GM18858 (cell line): ENCODE results near the gene AKR1C8.
"Not testable (repeated sequence)": the region's sequence is repeated elsewhere in the genome, so short reads cannot be mapped to it uniquely, and the experiment has no call there.

ENCODE experiments used
- ATAC-seq: cut with Tn5 transposase; IDR thresholded peaks from one replicate; pipeline ENCODE4 v1.9.1; 2021; ENCODE audit not compliant: unreplicated experiment

Gene AKR1C8

DNA sequence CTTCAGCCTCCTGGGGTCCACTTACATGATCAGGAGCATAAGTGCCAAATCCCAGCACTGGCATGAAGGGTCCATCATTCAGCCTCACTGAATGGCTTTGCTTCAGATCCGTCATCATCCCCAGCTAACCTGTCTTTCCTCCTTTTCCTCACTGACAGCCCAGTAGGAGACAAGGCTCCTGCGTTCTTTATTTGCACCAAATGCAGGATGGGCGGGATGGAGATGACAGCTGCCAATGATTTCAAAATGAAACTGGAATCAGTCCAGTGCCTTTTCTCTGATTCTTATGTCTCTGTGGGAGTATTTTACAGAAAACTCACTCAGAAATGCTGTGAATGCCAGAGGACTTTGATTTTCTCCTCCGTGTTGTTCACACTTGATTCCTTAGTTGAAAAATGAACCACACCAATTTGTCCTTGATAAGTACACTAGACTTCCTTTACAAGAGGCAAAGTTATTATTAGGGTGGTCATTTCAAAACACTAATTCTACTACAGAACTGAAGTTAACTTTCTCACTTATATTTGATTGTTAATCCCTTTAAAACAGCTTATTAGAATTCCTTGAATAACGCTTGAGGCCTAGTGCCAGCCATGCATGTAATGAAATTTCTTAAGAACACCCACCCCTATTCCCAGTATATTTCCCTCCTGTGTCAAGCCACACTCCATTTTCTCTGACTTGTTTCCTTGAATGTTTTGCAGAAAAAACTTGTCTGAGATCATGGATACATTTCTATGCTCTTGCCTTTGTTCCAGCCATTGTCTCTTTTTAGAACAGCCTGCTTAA is at the start of gene AKR1C8:
Gene AKR1C8, minus strand, starts transcription at position 164 of the 789 bp plus-strand sequence. Its CDS starts 46 bp downstream, at position 118.
- ATAC-seq: no peak

DNA sequence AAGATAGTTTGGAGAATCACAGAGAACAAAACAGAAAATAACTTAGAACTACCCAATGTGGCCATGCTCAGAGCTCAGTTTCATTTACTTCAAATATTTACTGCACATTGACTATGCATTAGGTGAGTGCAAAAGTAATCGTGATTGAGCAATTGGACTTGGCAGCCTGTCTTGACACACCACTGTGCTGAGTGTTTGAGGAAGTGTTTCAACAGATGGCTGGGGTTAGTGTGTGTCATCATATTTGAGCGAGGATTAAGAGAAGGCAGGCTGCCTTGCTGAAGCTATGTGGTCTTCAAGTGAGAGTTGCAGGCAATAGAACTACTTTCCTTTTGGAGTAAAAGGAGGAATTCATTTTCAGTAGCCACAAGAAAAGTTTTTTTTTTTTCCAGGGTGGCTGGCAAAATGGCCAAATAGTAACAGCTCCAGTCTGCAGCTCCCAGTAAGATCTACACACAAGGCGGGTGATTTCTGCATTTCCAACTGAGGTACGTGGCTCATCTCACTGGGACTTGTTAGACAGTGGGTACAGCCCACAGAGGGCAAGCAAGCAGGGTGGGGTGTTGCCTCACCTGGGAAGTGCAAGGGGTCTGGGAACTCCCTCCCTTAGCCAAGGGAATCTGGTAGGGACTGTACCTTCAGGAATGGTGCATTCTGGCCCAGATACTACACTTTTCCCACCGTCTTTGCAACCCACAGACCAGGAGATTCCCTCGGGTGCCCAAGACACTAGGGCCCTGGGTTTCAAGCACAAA is 49.3 kb upstream of the AKR1C8 start:
- no peak for ATAC-seq

DNA sequence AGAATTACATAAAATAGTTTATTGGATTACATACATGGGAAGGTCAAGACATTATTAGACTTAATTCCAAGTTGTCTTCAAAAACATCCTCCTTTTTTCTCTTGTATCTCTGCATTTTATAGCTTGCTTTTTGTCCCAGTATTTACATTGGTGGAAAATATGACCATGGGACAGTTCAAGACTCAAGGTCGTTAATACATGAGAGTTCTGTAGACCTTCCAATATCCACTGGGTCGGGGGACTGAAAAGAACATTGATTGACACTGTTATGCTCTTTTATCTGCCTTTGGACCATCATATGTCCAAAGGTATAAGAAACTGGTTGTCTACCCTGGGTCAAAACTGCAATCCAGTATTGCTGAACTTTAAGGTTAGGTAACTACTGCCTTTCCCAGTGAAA is 48.4 kb upstream of the AKR1C8 start:
- ATAC-seq: no peak

DNA sequence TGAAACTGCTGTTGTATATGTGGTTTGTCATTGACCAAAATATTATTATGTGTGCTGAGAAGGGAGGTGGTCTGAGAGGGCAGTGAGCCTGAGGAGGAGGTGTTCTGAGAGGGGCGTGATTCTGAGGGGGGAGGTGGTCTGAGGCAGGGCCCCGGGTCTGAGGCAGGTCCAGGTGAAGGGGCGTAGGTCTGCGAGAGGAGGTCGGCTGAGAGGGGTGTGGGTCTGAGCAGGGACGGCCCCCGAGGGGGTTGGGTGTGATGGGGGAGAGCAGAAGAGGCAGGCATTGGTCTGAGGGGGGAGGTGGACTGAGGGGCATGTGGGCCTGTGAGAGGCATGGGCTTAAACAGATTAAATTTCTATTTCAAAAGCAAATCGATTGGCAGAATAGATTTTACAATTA is 44.1 kb upstream of the AKR1C8 start:
- ATAC-seq: no peak

- not testable (repeated sequence) for ATAC-seq
Observed at GRCh38 chr10:5222942-5223341, 38.0 kb upstream of the AKR1C8 start.

- no peak for ATAC-seq
Observed at GRCh38 chr10:5219262-5219661, 34.3 kb upstream of the AKR1C8 start.

- no peak for ATAC-seq
Observed at GRCh38 chr10:5216801-5217200, 31.9 kb upstream of the AKR1C8 start.

DNA sequence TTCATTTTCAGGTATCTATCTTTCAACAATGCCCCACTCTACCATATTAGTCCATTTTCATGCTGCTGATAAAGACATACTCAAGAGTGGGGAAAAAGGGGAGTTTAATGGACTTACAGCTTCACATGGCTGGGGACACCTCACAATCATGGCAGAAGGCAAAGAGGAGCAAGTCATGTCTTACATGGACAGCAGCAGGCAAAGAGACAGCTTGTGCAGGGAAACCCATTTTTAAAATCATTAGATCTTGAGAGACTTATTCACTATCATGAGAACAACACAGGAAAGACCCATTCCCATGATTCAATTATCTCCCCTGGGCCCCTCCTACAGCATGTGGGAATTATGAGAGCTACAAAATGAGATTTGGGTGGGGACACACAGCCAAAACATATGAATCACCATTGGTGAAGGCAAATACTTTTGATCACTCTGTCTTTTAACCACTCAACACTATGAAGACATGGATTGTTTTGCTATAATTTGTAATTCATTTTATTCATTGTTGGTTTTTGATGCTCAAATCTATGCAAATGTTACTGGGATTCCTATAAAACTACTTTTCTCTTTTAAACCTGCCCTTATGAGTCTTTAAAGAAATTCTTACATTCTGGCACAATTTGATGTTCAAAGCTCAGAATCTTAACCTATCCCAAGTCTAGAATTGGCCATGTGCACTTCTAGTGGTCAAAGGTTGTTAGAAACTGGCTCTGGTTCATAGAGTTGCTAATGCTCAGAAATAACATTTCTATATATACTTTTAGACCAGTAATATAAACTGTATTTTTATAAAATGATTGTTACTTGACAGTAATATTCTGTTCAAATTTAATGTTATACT is 27.0 kb upstream of the AKR1C8 start:
- ATAC-seq: no peak

DNA sequence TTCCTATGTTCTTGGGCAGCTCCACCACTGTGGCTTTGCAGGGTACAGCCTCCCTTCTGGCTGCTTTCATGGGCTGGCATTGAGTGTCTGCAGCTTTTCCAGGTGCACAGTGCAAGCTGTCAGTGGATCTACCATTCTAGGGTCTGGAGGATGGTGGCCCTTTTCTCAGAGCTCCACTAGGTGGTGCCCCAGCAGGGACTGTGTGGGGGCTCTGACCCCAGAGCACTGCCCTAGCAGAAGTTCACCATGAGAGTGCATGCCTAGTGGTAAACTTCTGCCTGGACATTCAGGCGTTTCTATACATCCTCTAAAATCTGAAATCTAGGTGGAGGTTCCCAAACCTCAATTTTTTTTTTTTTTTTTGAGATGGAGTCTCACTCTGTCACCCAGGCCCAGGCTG is 25.3 kb upstream of the AKR1C8 start:
- ATAC-seq: not testable (repeated sequence)

GRCh38 chr10:5209776-5210175 is 24.8 kb upstream of the AKR1C8 start:
- not testable (repeated sequence) for ATAC-seq

GRCh38 chr10:5206799-5207198 is 21.8 kb upstream of the AKR1C8 start:
- ATAC-seq: no peak

DNA sequence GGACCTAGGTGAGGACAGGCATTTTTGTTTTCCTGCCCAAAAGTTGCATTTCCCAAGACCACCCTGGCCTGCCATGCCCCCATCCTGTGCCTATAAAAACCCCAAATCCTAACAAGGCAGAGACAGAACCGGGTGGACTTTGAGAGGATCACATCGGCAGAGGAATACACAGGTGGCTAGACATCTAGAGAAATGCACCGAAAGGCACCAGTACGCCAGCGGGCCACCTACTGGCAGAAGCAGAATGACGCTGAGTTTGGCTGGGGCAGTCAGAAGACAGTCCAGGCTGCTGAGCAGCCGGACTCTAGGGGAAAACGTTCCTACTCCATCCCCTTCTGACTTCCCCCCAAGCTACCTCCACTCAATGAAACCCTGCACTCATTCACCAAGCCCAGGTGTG is 14.4 kb upstream of the AKR1C8 start:
- ATAC-seq: no peak

DNA sequence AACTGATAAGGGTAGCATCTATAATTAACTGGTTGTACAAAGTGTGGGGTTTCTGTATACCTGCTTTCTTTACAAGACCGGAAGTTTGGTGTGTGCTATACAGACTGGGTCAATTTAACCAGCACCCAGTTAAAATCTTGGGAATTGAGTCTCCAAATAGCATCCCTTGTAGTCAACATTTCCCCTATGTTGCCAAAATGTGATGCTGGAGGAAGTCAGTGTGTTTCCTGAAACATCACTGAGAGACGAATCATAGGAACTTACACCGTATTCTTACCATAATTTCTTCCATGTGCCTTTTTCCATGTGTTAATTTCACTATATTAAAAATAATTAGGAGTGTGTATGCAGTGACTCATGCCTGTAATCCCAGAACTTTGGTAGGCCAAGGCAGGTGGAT is 13.4 kb upstream of the AKR1C8 start:
- no peak for ATAC-seq

- ATAC-seq: no peak
Observed at GRCh38 chr10:5196702-5197113, 11.8 kb upstream of the AKR1C8 start, which contains the start of gene AKR1C4. TSS of gene AKR1C4 (plus strand) at chr10:5196837. CDS start at chr10:5196868, 31 bp downstream.

- no peak for ATAC-seq
Observed at GRCh38 chr10:5195727-5196374, 10.9 kb upstream of the AKR1C8 start.

DNA sequence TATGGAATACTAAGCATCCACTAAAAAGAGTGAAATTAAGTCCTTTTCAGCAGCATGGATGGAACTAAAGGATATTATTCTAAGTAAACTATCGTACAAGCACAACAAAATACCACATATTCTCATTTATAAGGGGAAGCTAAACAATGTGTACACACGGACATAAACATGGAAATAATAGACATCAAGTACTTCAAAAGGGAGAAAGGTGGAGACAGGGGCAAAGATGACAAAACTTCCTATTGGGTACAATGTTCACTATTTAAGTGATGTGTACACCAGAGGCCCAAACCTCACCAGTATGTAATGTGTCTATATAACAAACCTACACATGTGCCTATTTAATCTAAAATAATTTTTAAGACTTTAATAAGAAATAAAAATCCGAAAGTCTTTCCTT is 9.5 kb upstream of the AKR1C8 start:
- no peak for ATAC-seq

DNA sequence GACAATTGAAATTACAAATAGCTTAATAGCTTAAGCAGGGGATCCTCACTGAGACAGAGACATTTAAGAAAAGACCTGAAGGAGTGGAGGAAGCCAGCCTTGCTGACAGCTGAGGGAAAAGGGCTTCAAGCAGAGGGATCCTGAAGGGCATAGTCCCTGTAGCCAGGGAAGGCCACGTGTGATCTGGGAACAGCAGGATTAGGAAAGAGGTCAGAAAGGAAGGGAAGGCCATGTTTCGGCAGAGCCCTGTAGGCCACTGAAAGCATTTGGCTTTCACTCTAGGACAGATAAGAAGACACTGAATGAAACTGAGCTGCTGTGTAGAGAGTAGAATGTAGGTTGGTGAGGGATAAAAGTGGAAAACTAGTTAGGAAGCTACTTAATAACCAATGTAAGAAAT is 3.4 kb upstream of the AKR1C8 start:
- ATAC-seq: no peak

DNA sequence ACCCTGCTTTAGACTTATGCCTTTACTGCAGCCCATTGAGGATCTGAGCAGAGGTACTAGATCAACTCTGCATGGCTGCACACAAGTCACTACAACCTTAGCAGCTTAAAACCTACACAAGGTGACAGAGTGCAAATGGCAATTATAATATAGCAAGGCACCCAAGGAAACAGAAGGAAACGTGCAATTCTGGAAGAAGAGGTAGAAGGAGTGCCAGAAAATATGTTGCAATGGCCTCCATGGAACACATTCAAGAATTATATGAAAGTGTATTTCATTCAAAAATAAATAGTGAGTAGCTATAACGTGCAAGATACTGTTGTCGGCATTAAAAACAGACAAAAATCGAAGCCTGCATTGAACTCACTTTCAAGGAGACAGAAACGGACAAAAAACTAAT is 2.9 kb upstream of the AKR1C8 start:
- ATAC-seq: no peak

DNA sequence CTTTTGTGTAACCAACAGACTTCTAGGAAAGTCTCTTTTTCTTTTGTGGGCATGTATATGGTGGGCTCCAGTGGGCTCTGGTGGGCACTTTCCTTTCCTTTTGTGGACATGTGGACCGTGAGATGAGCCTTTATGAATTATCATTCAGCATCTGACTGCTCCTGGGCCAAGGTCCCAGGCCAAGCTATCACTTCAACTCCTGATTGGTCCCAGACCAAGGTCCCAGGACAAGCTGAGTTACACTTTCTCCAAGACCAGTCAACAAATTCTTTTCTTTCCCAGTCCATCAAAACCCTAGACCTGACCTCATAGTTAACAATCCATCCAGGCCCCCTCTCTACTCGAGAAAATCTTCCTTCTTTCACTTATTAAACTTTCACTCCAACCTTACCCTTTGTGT is 1.0 kb downstream of the AKR1C8 start:
- ATAC-seq: no peak

DNA sequence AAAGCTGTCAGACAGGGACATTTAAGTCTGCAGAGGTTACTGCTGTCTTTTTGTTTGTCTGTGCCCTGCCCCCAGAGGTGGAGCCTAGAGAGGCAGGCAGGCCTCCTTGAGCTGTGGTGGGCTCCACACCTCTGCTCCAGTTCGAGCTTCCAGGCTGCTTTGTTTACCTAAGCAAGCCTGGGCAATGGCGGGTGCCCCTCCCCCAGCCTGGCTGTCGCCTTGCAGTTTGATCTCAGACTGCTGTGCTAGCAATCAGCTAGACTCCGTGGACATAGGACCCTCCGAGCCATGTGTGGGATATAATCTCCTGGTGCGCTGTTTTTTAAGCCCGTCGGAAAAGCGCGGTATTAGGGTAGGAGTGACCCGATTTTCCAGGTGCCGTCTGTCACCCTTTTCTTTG is 4.4 kb downstream of the AKR1C8 start:
- not testable (repeated sequence) for ATAC-seq

DNA sequence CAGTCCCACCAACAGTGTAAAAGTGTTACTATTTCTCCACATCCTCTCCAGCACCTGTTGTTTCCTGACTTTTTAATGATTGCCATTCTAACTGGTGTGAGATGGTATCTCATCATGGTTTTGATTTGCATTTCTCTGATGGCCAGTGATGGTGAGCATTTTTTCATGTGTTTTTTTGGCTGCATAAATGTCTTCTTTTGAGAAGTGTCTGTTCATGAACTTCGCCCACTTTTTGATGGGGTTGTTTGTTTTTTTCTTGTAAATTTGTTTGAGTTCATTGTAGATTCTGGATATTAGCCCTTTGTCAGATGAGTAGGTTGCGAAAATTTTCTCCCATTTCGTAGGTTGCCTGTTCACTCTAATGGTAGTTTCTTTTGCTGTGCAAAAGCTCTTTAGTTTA is 9.4 kb downstream of the AKR1C8 start:
- ATAC-seq: not testable (repeated sequence)
